ENCODE measurements around the gene TMC2.

TMC2 gene

GRCh38 chr20:2585811-2586210 lies 49.4 kb downstream of the TMC2 start:
- H3K36me3 Mint-ChIP-seq (ENCODE audit: low read depth) = no peaks in the 10 kb centered on the region
- ATAC-seq (no peak), DNase-seq (no peak)
- H3K9me3 Mint-ChIP-seq = no peaks in the 10 kb centered on the region
- H3K4me3 Mint-ChIP-seq = no peak overlapping the region
- H3K27ac Mint-ChIP-seq = no peak overlapping the region
- H3K27me3 Mint-ChIP-seq = peaks cover 14% of the 10 kb centered on the region
- H3K4me1 Mint-ChIP-seq = no peaks in the 10 kb centered on the region

- Mint-ChIP-seq H3K27me3 (peaks cover 18% of the 10 kb centered on the region), H3K4me3 (no peak overlapping the region), H3K27ac (no peak overlapping the region), H3K9me3 (no peaks in the 10 kb centered on the region), H3K4me1 (no peaks in the 10 kb centered on the region), H3K36me3 (ENCODE audit: low read depth) (no peaks in the 10 kb centered on the region)
- DNase-seq (no peak), ATAC-seq (peak; percentile 54)
Observed at GRCh38 chr20:2593756-2594155, 57.4 kb downstream of the TMC2 start.

- Mint-ChIP-seq H3K4me1 (no peaks in the 10 kb centered on the region), H3K27ac (no peak overlapping the region), H3K9me3 (no peaks in the 10 kb centered on the region), H3K27me3 (peaks cover 18% of the 10 kb centered on the region), H3K4me3 (no peak overlapping the region), H3K36me3 (ENCODE audit: low read depth) (no peaks in the 10 kb centered on the region)
- DNase-seq = no peak
- ATAC-seq = no peak
Observed at GRCh38 chr20:2595076-2595475, 58.7 kb downstream of the TMC2 start.

GRCh38 chr20:2596673-2597279 lies 60.4 kb downstream of the TMC2 start:
- Mint-ChIP-seq H3K27ac (no peak overlapping the region), H3K4me1 (no peaks in the 10 kb centered on the region), H3K27me3 (peaks cover 12% of the 10 kb centered on the region), H3K4me3 (no peak overlapping the region), H3K36me3 (ENCODE audit: low read depth) (no peaks in the 10 kb centered on the region), H3K9me3 (no peaks in the 10 kb centered on the region)
- no peak for ATAC-seq
- DNase-seq = no peak

GRCh38 chr20:2599288-2600006 lies 63.1 kb downstream of the TMC2 start:
- Mint-ChIP-seq H3K4me1 (no peaks in the 10 kb centered on the region), H3K4me3 (no peak overlapping the region), H3K9me3 (no peaks in the 10 kb centered on the region), H3K27me3 (peaks cover 3% of the 10 kb centered on the region), H3K36me3 (ENCODE audit: low read depth) (no peaks in the 10 kb centered on the region), H3K27ac (no peak overlapping the region)
- DNase-seq (no peak), ATAC-seq (no peak)

- Mint-ChIP-seq H3K4me3 (no peak overlapping the region), H3K27ac (no peak overlapping the region), H3K27me3 (peaks cover 2% of the 10 kb centered on the region)
Observed at GRCh38 chr20:2602046-2602735, 65.8 kb downstream of the TMC2 start.

GRCh38 chr20:2602746-2603145 lies 66.4 kb downstream of the TMC2 start:
- no peak for ATAC-seq
- peaks cover 3% of the 10 kb centered on the region for H3K36me3 Mint-ChIP-seq (ENCODE audit: low read depth)
- H3K4me3 Mint-ChIP-seq = no peak overlapping the region

More at GRCh38 chr20:2602046-2602735, 65.8 kb downstream of the TMC2 start:
- no peak for ATAC-seq
- no peak for DNase-seq
- Mint-ChIP-seq H3K9me3 (no peaks in the 10 kb centered on the region), H3K36me3 (ENCODE audit: low read depth) (peaks cover 1% of the 10 kb centered on the region), H3K4me1 (no peaks in the 10 kb centered on the region)

GRCh38 chr20:2603816-2604505 lies 67.6 kb downstream of the TMC2 start:
- DNase-seq = no peak

More at GRCh38 chr20:2602746-2603145, 66.4 kb downstream of the TMC2 start:
- Mint-ChIP-seq H3K27ac (no peak overlapping the region), H3K4me1 (no peaks in the 10 kb centered on the region), H3K9me3 (no peaks in the 10 kb centered on the region), H3K27me3 (peaks cover 2% of the 10 kb centered on the region)
- no peak for DNase-seq

GRCh38 chr20:2604506-2604835 lies 68.1 kb downstream of the TMC2 start:
- ATAC-seq (no peak), DNase-seq (no peak)
- Mint-ChIP-seq H3K4me3 (no peak overlapping the region), H3K27me3 (peaks cover 6% of the 10 kb centered on the region), H3K9me3 (no peaks in the 10 kb centered on the region), H3K4me1 (no peaks in the 10 kb centered on the region), H3K27ac (no peak overlapping the region), H3K36me3 (ENCODE audit: low read depth) (peaks cover 3% of the 10 kb centered on the region)

More at GRCh38 chr20:2603816-2604505, 67.6 kb downstream of the TMC2 start:
- Mint-ChIP-seq H3K27ac (no peak overlapping the region), H3K36me3 (ENCODE audit: low read depth) (peaks cover 3% of the 10 kb centered on the region), H3K4me1 (no peaks in the 10 kb centered on the region), H3K27me3 (peaks cover 4% of the 10 kb centered on the region), H3K4me3 (no peak overlapping the region), H3K9me3 (no peaks in the 10 kb centered on the region)
- ATAC-seq = no peak

- no peak overlapping the region for H3K4me3 Mint-ChIP-seq
- H3K27me3 Mint-ChIP-seq = peaks cover 15% of the 10 kb centered on the region
- no peaks in the 10 kb centered on the region for H3K4me1 Mint-ChIP-seq
Observed at GRCh38 chr20:2606507-2607006, 70.2 kb downstream of the TMC2 start.

GRCh38 chr20:2610326-2610725 lies 74.0 kb downstream of the TMC2 start:
- peaks cover 32% of the 10 kb centered on the region for H3K27me3 Mint-ChIP-seq
- no peak for ATAC-seq
- DNase-seq = no peak
- H3K27ac Mint-ChIP-seq = no peak overlapping the region
- no peaks in the 10 kb centered on the region for H3K9me3 Mint-ChIP-seq
- no peak overlapping the region for H3K4me3 Mint-ChIP-seq
- peaks cover 3% of the 10 kb centered on the region for H3K36me3 Mint-ChIP-seq (ENCODE audit: low read depth)
- H3K4me1 Mint-ChIP-seq = no peaks in the 10 kb centered on the region

More at GRCh38 chr20:2606507-2607006, 70.2 kb downstream of the TMC2 start:
- ATAC-seq (no peak), DNase-seq (no peak)
- Mint-ChIP-seq H3K36me3 (ENCODE audit: low read depth) (peaks cover 3% of the 10 kb centered on the region), H3K27ac (no peak overlapping the region), H3K9me3 (no peaks in the 10 kb centered on the region)

- no peaks in the 10 kb centered on the region for H3K4me1 Mint-ChIP-seq
Observed at GRCh38 chr20:2610941-2611720, 74.8 kb downstream of the TMC2 start.

GRCh38 chr20:2612073-2612472 lies 75.7 kb downstream of the TMC2 start:
- H3K9me3 Mint-ChIP-seq = no peaks in the 10 kb centered on the region
- peaks cover 2% of the 10 kb centered on the region for H3K36me3 Mint-ChIP-seq (ENCODE audit: low read depth)
- ATAC-seq (no peak), DNase-seq (no peak)
- no peaks in the 10 kb centered on the region for H3K4me1 Mint-ChIP-seq
- no peak overlapping the region for H3K27ac Mint-ChIP-seq
- H3K4me3 Mint-ChIP-seq = no peak overlapping the region
- peaks cover 38% of the 10 kb centered on the region for H3K27me3 Mint-ChIP-seq

More at GRCh38 chr20:2610941-2611720, 74.8 kb downstream of the TMC2 start:
- H3K9me3 Mint-ChIP-seq = no peaks in the 10 kb centered on the region
- no peak overlapping the region for H3K27ac Mint-ChIP-seq
- no peak overlapping the region for H3K4me3 Mint-ChIP-seq
- H3K27me3 Mint-ChIP-seq = peaks cover 35% of the 10 kb centered on the region
- peaks cover 3% of the 10 kb centered on the region for H3K36me3 Mint-ChIP-seq (ENCODE audit: low read depth)
- ATAC-seq (no peak), DNase-seq (no peak)

GRCh38 chr20:2616634-2617033 lies 80.3 kb downstream of the TMC2 start:
- no peaks in the 10 kb centered on the region for H3K9me3 Mint-ChIP-seq
- DNase-seq (no peak), ATAC-seq (no peak)
- no peak overlapping the region for H3K27ac Mint-ChIP-seq
- peaks cover 6% of the 10 kb centered on the region for H3K4me1 Mint-ChIP-seq
- H3K4me3 Mint-ChIP-seq = no peak overlapping the region
- peaks cover 33% of the 10 kb centered on the region for H3K27me3 Mint-ChIP-seq
- H3K36me3 Mint-ChIP-seq (ENCODE audit: low read depth) = no peaks in the 10 kb centered on the region

Data from activated naive CD8-positive, alpha-beta T cell treated with anti-CD3 and anti-CD28 coated beads, Interleukin-2, amount 50 U/mL, for 24 hours (primary cell).